PC-3 (cell line): Measurements from ENCODE around the gene IYD.

Experiments used
- EZH2 ChIP-seq: fragments of 300-600 bp; sonication (generic); IDR thresholded peaks from one replicate; pipeline ENCODE4 v1.6.1; 2017; ENCODE audit warnings: antibody characterized with exemption, mild to moderate bottlenecking, low read length; ENCODE audit not compliant: unreplicated experiment
- TF ChIP-seq, protein P1 (sequence below): fragments of 300-600 bp; sonication (generic); conservative IDR thresholded peaks from 2 replicates; pipeline ENCODE4 v1.5.1; 2017; ENCODE audit warnings: antibody characterized with exemption, low read depth, mild to moderate bottlenecking, low read length

DNA sequence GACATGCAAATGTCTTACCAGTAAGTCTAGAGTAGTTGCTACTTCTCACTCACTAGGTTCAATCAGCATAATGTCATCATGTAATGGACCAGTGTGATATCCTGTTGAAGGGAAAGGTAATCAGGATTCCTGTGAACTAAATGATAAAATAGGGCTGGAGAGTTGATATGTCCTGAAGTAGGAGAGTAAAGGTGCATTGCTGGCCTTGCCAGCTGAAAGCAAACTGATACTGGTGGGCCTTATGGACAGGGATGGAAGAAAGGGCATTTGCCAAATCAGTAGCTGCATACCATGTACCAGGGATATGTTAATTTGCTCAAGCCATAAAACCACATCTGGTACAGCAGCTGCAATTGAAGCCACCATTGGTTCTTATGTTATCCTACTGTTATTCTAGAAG, 37.5 kb upstream of the IYD start:
- TF ChIP-seq, protein P1, sequence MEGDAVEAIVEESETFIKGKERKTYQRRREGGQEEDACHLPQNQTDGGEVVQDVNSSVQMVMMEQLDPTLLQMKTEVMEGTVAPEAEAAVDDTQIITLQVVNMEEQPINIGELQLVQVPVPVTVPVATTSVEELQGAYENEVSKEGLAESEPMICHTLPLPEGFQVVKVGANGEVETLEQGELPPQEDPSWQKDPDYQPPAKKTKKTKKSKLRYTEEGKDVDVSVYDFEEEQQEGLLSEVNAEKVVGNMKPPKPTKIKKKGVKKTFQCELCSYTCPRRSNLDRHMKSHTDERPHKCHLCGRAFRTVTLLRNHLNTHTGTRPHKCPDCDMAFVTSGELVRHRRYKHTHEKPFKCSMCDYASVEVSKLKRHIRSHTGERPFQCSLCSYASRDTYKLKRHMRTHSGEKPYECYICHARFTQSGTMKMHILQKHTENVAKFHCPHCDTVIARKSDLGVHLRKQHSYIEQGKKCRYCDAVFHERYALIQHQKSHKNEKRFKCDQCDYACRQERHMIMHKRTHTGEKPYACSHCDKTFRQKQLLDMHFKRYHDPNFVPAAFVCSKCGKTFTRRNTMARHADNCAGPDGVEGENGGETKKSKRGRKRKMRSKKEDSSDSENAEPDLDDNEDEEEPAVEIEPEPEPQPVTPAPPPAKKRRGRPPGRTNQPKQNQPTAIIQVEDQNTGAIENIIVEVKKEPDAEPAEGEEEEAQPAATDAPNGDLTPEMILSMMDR: no peak
- no peak for TF ChIP-seq EZH2
